ENCODE data around the gene LBHD2.

Gene LBHD2

GRCh38 chr14:103121121-103121845 is 37.3 kb downstream of the LBHD2 start:
- no peak for DNase-seq (ENCODE audit: low read depth)

GRCh38 chr14:103121846-103122584 is 38.0 kb downstream of the LBHD2 start:
- DNase-seq (ENCODE audit: low read depth): no peak

GRCh38 chr14:103122585-103122946 is 38.6 kb downstream of the LBHD2 start:
- DNase-seq (ENCODE audit: low read depth): no peak

- DNase-seq (ENCODE audit: low read depth): no peak
Observed at GRCh38 chr14:103122947-103123633, 39.1 kb downstream of the LBHD2 start, which contains the start of gene TNFAIP2. TSS of gene TNFAIP2 (plus strand) at chr14:103123461. CDS start at chr14:103126458, 2,997 bp downstream.

- DNase-seq (ENCODE audit: low read depth): no peak
Observed at GRCh38 chr14:103123634-103124500, 39.9 kb downstream of the LBHD2 start.

GRCh38 chr14:103124501-103125001 is 40.5 kb downstream of the LBHD2 start:
- DNase-seq (ENCODE audit: low read depth): no peak

- DNase-seq (ENCODE audit: low read depth): no peak
Observed at GRCh38 chr14:103125098-103126070, 41.4 kb downstream of the LBHD2 start.

GRCh38 chr14:103126088-103126872 is 42.3 kb downstream of the LBHD2 start:
- no peak for DNase-seq (ENCODE audit: low read depth)

GRCh38 chr14:103126873-103127304 is 42.9 kb downstream of the LBHD2 start:
- no peak for DNase-seq (ENCODE audit: low read depth)

GRCh38 chr14:103127356-103127755 is 43.3 kb downstream of the LBHD2 start:
- no peak for DNase-seq (ENCODE audit: low read depth)

- no peak for DNase-seq (ENCODE audit: low read depth)
Observed at GRCh38 chr14:103127861-103128598, 44.0 kb downstream of the LBHD2 start.

GRCh38 chr14:103128631-103129300 is 44.8 kb downstream of the LBHD2 start:
- no peak for DNase-seq (ENCODE audit: low read depth)

GRCh38 chr14:103129301-103130016 is 45.4 kb downstream of the LBHD2 start:
- no peak for DNase-seq (ENCODE audit: low read depth)

- DNase-seq (ENCODE audit: low read depth): no peak
Observed at GRCh38 chr14:103130017-103130764, 46.2 kb downstream of the LBHD2 start.

- no peak for DNase-seq (ENCODE audit: low read depth)
Observed at GRCh38 chr14:103130965-103131364, 47.0 kb downstream of the LBHD2 start.

- DNase-seq (ENCODE audit: low read depth): no peak
Observed at GRCh38 chr14:103131580-103131979, 47.6 kb downstream of the LBHD2 start.
